H9 (cell line): ENCODE data around the gene PRAMEF1. TPM values are rescaled to one million over a fixed set of nuclear protein-coding genes. Genes with fewer than 3 reads are reported as not detected.

Experiments used
- DNase-seq: peaks from one replicate; pipeline ENCODE4 v3.0.0-alpha.2; 2017
- H2AFZ ChIP-seq: one replicate; pipeline ENCODE4 v1.6.1; 2013; ENCODE audit warnings: mild to moderate bottlenecking, low read length, control low read depth, moderate library complexity
- H2AK5ac ChIP-seq: 2 replicates; pipeline ENCODE4 v1.6.1; 2013; ENCODE audit warnings: low read length, control low read depth, mixed read lengths; ENCODE audit not compliant: insufficient read length
- H2BK120ac ChIP-seq: one replicate; pipeline ENCODE4 v1.6.1; 2013; ENCODE audit warnings: low read depth, mild to moderate bottlenecking, low read length, control low read depth, inconsistent platforms; ENCODE audit not compliant: poor library complexity, severe bottlenecking
- H2BK12ac ChIP-seq: 2 replicates; pipeline ENCODE4 v1.6.1; 2013; ENCODE audit warnings: low read length, control low read depth, mixed read lengths, low read depth; ENCODE audit not compliant: insufficient read length
- H2BK15ac ChIP-seq: 2 replicates; pipeline ENCODE4 v1.6.1; 2013; ENCODE audit warnings: low read depth, low read length, control low read depth
- H2BK20ac ChIP-seq: one replicate; pipeline ENCODE4 v1.6.1; 2013; ENCODE audit warnings: low read depth, mild to moderate bottlenecking, low read length, control low read depth, inconsistent platforms; ENCODE audit not compliant: poor library complexity, severe bottlenecking
- H2BK5ac ChIP-seq: 2 replicates; pipeline ENCODE4 v1.6.1; 2013; ENCODE audit warnings: low read length, control low read depth, mixed read lengths; ENCODE audit not compliant: insufficient read length
- H3K14ac ChIP-seq: 2 replicates; pipeline ENCODE4 v1.6.1; 2013; ENCODE audit warnings: low read length, control low read depth; ENCODE audit not compliant: insufficient read depth
- H3K18ac ChIP-seq: 2 replicates; pipeline ENCODE4 v1.6.1; 2013; ENCODE audit warnings: low read depth, mild to moderate bottlenecking, mixed read lengths, low read length, control low read depth; ENCODE audit not compliant: insufficient read length
- H3K23ac ChIP-seq: 2 replicates; pipeline ENCODE4 v1.6.1; 2013; ENCODE audit warnings: low read length, control low read depth, mixed read lengths, low read depth; ENCODE audit not compliant: insufficient read length
- H3K23me2 ChIP-seq: 2 replicates; pipeline ENCODE4 v1.6.1; 2013; ENCODE audit warnings: low read depth, mild to moderate bottlenecking, mixed read lengths, low read length, control low read depth; ENCODE audit not compliant: insufficient read length, poor library complexity, severe bottlenecking
- H3K27ac ChIP-seq: 2 replicates; pipeline ENCODE4 v1.5.1; 2013; ENCODE audit warnings: low read length, control low read depth, mixed read lengths, low read depth; ENCODE audit not compliant: insufficient read length
- H3K27me3 ChIP-seq: 2 replicates; pipeline ENCODE4 v1.6.1; 2013; ENCODE audit warnings: low read length, control low read depth, inconsistent platforms; ENCODE audit not compliant: insufficient read depth
- H3K4ac ChIP-seq: 2 replicates; pipeline ENCODE4 v1.6.1; 2013; ENCODE audit warnings: low read depth, mild to moderate bottlenecking, control low read depth, inconsistent platforms, low read length, moderate library complexity
- H3K4me1 ChIP-seq: 2 replicates; pipeline ENCODE4 v1.6.1; 2013; ENCODE audit warnings: low read length, control low read depth, inconsistent platforms; ENCODE audit not compliant: insufficient read depth
- H3K4me2 ChIP-seq: 2 replicates; pipeline ENCODE4 v1.6.1; 2013; ENCODE audit warnings: low read length, control low read depth, mixed read lengths; ENCODE audit not compliant: insufficient read length, insufficient read depth
- H3K56ac ChIP-seq: 2 replicates; pipeline ENCODE4 v1.6.1; 2013; ENCODE audit warnings: low read depth, mild to moderate bottlenecking, mixed read lengths, low read length, control low read depth; ENCODE audit not compliant: insufficient read length
- H3K79me1 ChIP-seq: 2 replicates; pipeline ENCODE4 v1.6.1; 2013; ENCODE audit warnings: low read depth, mild to moderate bottlenecking, moderate library complexity, low read length, control low read depth, inconsistent platforms; ENCODE audit not compliant: insufficient read depth, poor library complexity, severe bottlenecking
- H3K79me2 ChIP-seq: 2 replicates; pipeline ENCODE4 v1.6.1; 2013; ENCODE audit warnings: low read length, control low read depth, inconsistent platforms; ENCODE audit not compliant: insufficient read depth
- H3K9ac ChIP-seq: 2 replicates; pipeline ENCODE4 v1.6.1; 2013; ENCODE audit warnings: low read length, control low read depth, mixed read lengths; ENCODE audit not compliant: insufficient read length; ENCODE audit errors: extremely low read depth
- H3K9me3 ChIP-seq: one replicate; pipeline ENCODE4 v1.6.1; 2013; ENCODE audit warnings: low read depth, low read length, inconsistent platforms; ENCODE audit not compliant: control insufficient read depth
- H3T11ph ChIP-seq: one replicate; pipeline ENCODE4 v1.6.1; 2013; ENCODE audit warnings: mild to moderate bottlenecking, low read length, control low read depth, inconsistent platforms
- H4K20me1 ChIP-seq: one replicate; pipeline ENCODE4 v1.6.1; 2013; ENCODE audit not compliant: control insufficient read depth, insufficient read length, insufficient read depth
- H4K5ac ChIP-seq: 2 replicates; pipeline ENCODE4 v1.6.1; 2013; ENCODE audit warnings: low read depth, mild to moderate bottlenecking, mixed read lengths, low read length, control low read depth; ENCODE audit not compliant: insufficient read length
- H4K8ac ChIP-seq: replicated peaks from 2 replicates; pipeline ENCODE4 v1.6.1; 2013; ENCODE audit warnings: low read length, control low read depth, mixed read lengths, low read depth; ENCODE audit not compliant: insufficient read length
- H4K91ac ChIP-seq: 2 replicates; pipeline ENCODE4 v1.6.1; 2013; ENCODE audit warnings: low read depth, mild to moderate bottlenecking, moderate library complexity, mixed read lengths, low read length, control low read depth; ENCODE audit not compliant: insufficient read length
- H3K27ac Mint-ChIP-seq, 3 experiments: 2 replicates in 2 of 3; 3 replicates in 1 of 3; pipeline ENCODE4 v1.8.0; 2020 to 2021; ENCODE audit warnings: mixed read lengths in 3 of 3, mild to moderate bottlenecking in 1 of 3, moderate library complexity in 1 of 3
- H3K27me3 Mint-ChIP-seq: 2 replicates; pipeline ENCODE4 v1.8.0; 2021; ENCODE audit warnings: low read depth, mild to moderate bottlenecking, moderate library complexity, mixed read lengths
- H3K36me3 Mint-ChIP-seq, 3 experiments: 2 replicates in 2 of 3; 3 replicates in 1 of 3; pipeline ENCODE4 v1.8.0; 2020 to 2021; ENCODE audit warnings: low read depth in 3 of 3, mixed read lengths in 3 of 3; ENCODE audit not compliant: insufficient read depth in 1 of 3
- H3K4me1 Mint-ChIP-seq, 2 experiments: 2 replicates each; pipeline ENCODE4 v1.8.0; 2020; ENCODE audit warnings: mixed read lengths in 2 of 2
- H3K4me3 Mint-ChIP-seq, 2 experiments: 2 replicates in 1 of 2; 3 replicates in 1 of 2; pipeline ENCODE4 v1.8.0; 2020 to 2021; ENCODE audit warnings: mild to moderate bottlenecking in 2 of 2, mixed read lengths in 2 of 2, moderate library complexity in 1 of 2
- H3K9me3 Mint-ChIP-seq, 2 experiments: 2 replicates in 1 of 2; 3 replicates in 1 of 2; pipeline ENCODE4 v1.8.0; 2020; ENCODE audit warnings: mild to moderate bottlenecking in 2 of 2, mixed read lengths in 2 of 2, moderate library complexity in 1 of 2
- CTCF ChIP-seq: fragments of 200-600 bp; sonication (generic); conservative IDR thresholded peaks from 3 replicates; pipeline ENCODE4 v1.8.0; 2021; ENCODE audit warnings: antibody characterized with exemption, mild to moderate bottlenecking
- WGBS: extraction: QIAGEN DNeasy Blood & Tissue Kit; methylation state at CpG from one replicate; pipeline ENCODE4 v1.1.7; 2013; ENCODE audit warnings: missing lambda C conversion rate, low lambda C conversion rate, mixed read lengths; ENCODE audit not compliant: insufficient read length; ENCODE audit errors: extremely low coverage; 5-methylcytosine and 5-hydroxymethylcytosine counted together
- total RNA-seq: library from RNA; stranded (reverse); gene quantifications from 2 replicates; pipeline ENCODE4 v1.2.1, GENCODE V29; 2021

PRAMEF1 gene
- total RNA-seq, 1 experiment from 2014 or later = not detected

GRCh38 chr1:12774801-12775345 is 16.3 kb upstream of the PRAMEF1 start:
- no peak for TF ChIP-seq CTCF
- no peak overlapping the region for H3K4me3 Mint-ChIP-seq
- H3K79me1 ChIP-seq = no peaks in the 10 kb centered on the region
- no peaks in the 10 kb centered on the region for H3K36me3 Mint-ChIP-seq
- H4K91ac ChIP-seq = no peak overlapping the region
- no peak overlapping the region for H3K14ac ChIP-seq
- no peaks in the 10 kb centered on the region for H3K4me1 ChIP-seq
- H3K27me3 ChIP-seq = no peaks in the 10 kb centered on the region
- H3K9me3 ChIP-seq = no peaks in the 10 kb centered on the region
- DNase-seq = no peak
- H3T11ph ChIP-seq = no peak overlapping the region
- no peak overlapping the region for H2BK120ac ChIP-seq
- no peak overlapping the region for H4K8ac ChIP-seq
- no peak overlapping the region for H4K5ac ChIP-seq
- no peak overlapping the region for H3K18ac ChIP-seq
- no peak overlapping the region for H2BK5ac ChIP-seq
- H3K4me2 ChIP-seq = no peak overlapping the region
- no peaks in the 10 kb centered on the region for H3K23me2 ChIP-seq
- peaks cover 0 to 4% of the 10 kb centered on the region in 2 experiments; a peak in 4 of 5 replicates for H3K9me3 Mint-ChIP-seq
- H3K27ac ChIP-seq = no peak overlapping the region
- H3K56ac ChIP-seq = no peak overlapping the region
- no peak overlapping the region for H3K27ac Mint-ChIP-seq
- H3K4me1 Mint-ChIP-seq = no peaks in the 10 kb centered on the region
- H3K79me2 ChIP-seq = 0 out of 2 replicates have a peak, but pooled peaks cover 2% of the 10 kb centered on the region
- H3K23ac ChIP-seq = no peak overlapping the region
- no peak overlapping the region for H2BK20ac ChIP-seq
- H4K20me1 ChIP-seq = no peaks in the 10 kb centered on the region
- peaks cover 16% of the 10 kb centered on the region for H3K27me3 Mint-ChIP-seq
- H3K4ac ChIP-seq = no peak overlapping the region
- H2BK15ac ChIP-seq = no peak overlapping the region
- H2AFZ ChIP-seq = no peak overlapping the region
- no peak overlapping the region for H2BK12ac ChIP-seq
- H2AK5ac ChIP-seq = no peak overlapping the region
- H3K9ac ChIP-seq = no peak overlapping the region
- WGBS = no CpG with 5 or more reads among the region's 5 CpGs
